LHCN-M2 (cell line): ENCODE measurements around the gene DNAJB8. TPM values are rescaled to one million over a fixed set of nuclear protein-coding genes. Genes with fewer than 3 reads are reported as not detected.

Experiments used
- DNase-seq: peaks from one replicate; pipeline ENCODE4 v3.0.0-alpha.2; 2012; ENCODE audit warnings: low read depth
- total RNA-seq: library from RNA; depleted of rRNA; stranded (reverse); fragments of >200 nt; gene quantifications from 2 replicates; pipeline ENCODE4 v1.2.3, GENCODE V29; 2014

The DNAJB8 gene
- total RNA-seq, 1 experiment from 2014 or later, result not detected

GRCh38 chr3:128427175-128427857 is 39.4 kb downstream of the DNAJB8 start:
- DNase-seq, result no peak

- DNase-seq, result no peak
Observed at GRCh38 chr3:128426128-128426921, 40.4 kb downstream of the DNAJB8 start.

- DNase-seq, result no peak
Observed at GRCh38 chr3:128425846-128426127, 40.9 kb downstream of the DNAJB8 start.

- DNase-seq, result no peak
Observed at GRCh38 chr3:128425142-128425845, 41.4 kb downstream of the DNAJB8 start.

GRCh38 chr3:128424508-128425069 is 42.1 kb downstream of the DNAJB8 start:
- peak; percentile 17 for DNase-seq

GRCh38 chr3:128423525-128424147 is 43.1 kb downstream of the DNAJB8 start:
- no peak for DNase-seq

- DNase-seq, result no peak
Observed at GRCh38 chr3:128422762-128423524, 43.7 kb downstream of the DNAJB8 start.

- no peak for DNase-seq
Observed at GRCh38 chr3:128421966-128422365, 44.7 kb downstream of the DNAJB8 start.

GRCh38 chr3:128421439-128421836 is 45.3 kb downstream of the DNAJB8 start:
- no peak for DNase-seq

GRCh38 chr3:128420720-128421438 is 45.8 kb downstream of the DNAJB8 start:
- DNase-seq, result no peak

GRCh38 chr3:128420289-128420688 is 46.4 kb downstream of the DNAJB8 start:
- no peak for DNase-seq

- DNase-seq, result no peak
Observed at GRCh38 chr3:128419311-128419710, 47.4 kb downstream of the DNAJB8 start.

GRCh38 chr3:128418900-128419299 is 47.8 kb downstream of the DNAJB8 start:
- DNase-seq, result no peak

GRCh38 chr3:128416578-128417211 is 50.0 kb downstream of the DNAJB8 start:
- peak; percentile 80 for DNase-seq

- no peak for DNase-seq
Observed at GRCh38 chr3:128415773-128416577, 50.7 kb downstream of the DNAJB8 start.

- no peak for DNase-seq
Observed at GRCh38 chr3:128415200-128415772, 51.4 kb downstream of the DNAJB8 start.

- no peak for DNase-seq
Observed at GRCh38 chr3:128413413-128414205, 53.1 kb downstream of the DNAJB8 start.

GRCh38 chr3:128413003-128413370 is 53.7 kb downstream of the DNAJB8 start:
- DNase-seq, result no peak
